ENCODE data around the gene ALOX15B. TPM values are rescaled to one million over a fixed set of nuclear protein-coding genes. Genes with fewer than 3 reads are reported as not detected.
A peak's percentile ranks its signal among the peaks of the same experiment; 100 is the strongest.
"Not testable (repeated sequence)": the region's sequence is repeated elsewhere in the genome, so short reads cannot be mapped to it uniquely, and the experiment has no call there.

ALOX15B gene
- total RNA-seq, 2 donors from 2014 or later, result 0.14 TPM

GRCh38 chr17:8018436-8018835 is 20.4 kb upstream of the ALOX15B start:
- ATAC-seq (replicated peaks in 1 of 2) (no peak), DNase-seq (no peak)
- Mint-ChIP-seq H3K4me1 (ENCODE audit: low read depth) (peaks cover 28% of the 10 kb centered on the region), H3K27ac (peak overlapping the region; percentile 2), H3K4me3 (no peak overlapping the region), H3K9me3 (no peaks in the 10 kb centered on the region), H3K36me3 (ENCODE audit: insufficient read depth in 2 of 2) (no peaks in the 10 kb centered on the region), H3K27me3 (ENCODE audit: low read depth) (peaks cover 8% of the 10 kb centered on the region)

DNA sequence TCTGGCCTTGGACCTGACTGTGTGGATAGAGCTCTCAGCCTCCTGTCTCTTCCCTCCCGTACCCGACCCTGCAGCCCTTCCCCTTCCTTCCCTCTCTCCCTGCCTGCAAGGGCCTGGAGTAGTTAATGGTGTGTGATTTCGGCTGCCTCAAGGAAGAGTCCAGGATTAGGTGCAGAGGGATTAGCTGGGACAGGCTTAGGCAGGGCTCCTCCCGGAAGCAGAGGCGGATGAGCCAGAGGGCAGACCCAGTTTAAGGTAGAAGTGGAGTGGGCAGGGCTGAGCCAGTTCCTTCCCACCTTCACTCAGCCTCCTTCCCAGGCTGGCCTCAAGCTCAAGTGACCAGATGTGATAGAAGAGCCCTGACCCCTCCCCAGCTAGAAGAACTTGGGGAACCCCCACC is 19.7 kb upstream of the ALOX15B start:
- peaks cover 8% of the 10 kb centered on the region for H3K27me3 Mint-ChIP-seq (ENCODE audit: low read depth)
- no peak for DNase-seq
- H3K9me3 Mint-ChIP-seq, result no peaks in the 10 kb centered on the region
- peaks cover 28% of the 10 kb centered on the region for H3K4me1 Mint-ChIP-seq (ENCODE audit: low read depth)
- no peak for ATAC-seq (replicated peaks in 1 of 2)
- no peak overlapping the region for H3K4me3 Mint-ChIP-seq
- H3K27ac Mint-ChIP-seq, result no peak overlapping the region
- no peaks in the 10 kb centered on the region for H3K36me3 Mint-ChIP-seq (ENCODE audit: insufficient read depth in 2 of 2)

GRCh38 chr17:8019665-8020650 is 18.9 kb upstream of the ALOX15B start:
- Mint-ChIP-seq H3K4me1 (ENCODE audit: low read depth) (peaks cover 28% of the 10 kb centered on the region), H3K36me3 (ENCODE audit: insufficient read depth in 2 of 2) (no peaks in the 10 kb centered on the region), H3K27me3 (ENCODE audit: low read depth) (peaks cover 8% of the 10 kb centered on the region), H3K27ac (peak overlapping the region; percentile 67), H3K9me3 (no peaks in the 10 kb centered on the region), H3K4me3 (peak overlapping the region in 1 of 2 donors; percentile 48)
- peak; percentile 40 to 48 for DNase-seq
- ATAC-seq (replicated peaks in 1 of 2), result peak; percentile 59 to 67

DNA sequence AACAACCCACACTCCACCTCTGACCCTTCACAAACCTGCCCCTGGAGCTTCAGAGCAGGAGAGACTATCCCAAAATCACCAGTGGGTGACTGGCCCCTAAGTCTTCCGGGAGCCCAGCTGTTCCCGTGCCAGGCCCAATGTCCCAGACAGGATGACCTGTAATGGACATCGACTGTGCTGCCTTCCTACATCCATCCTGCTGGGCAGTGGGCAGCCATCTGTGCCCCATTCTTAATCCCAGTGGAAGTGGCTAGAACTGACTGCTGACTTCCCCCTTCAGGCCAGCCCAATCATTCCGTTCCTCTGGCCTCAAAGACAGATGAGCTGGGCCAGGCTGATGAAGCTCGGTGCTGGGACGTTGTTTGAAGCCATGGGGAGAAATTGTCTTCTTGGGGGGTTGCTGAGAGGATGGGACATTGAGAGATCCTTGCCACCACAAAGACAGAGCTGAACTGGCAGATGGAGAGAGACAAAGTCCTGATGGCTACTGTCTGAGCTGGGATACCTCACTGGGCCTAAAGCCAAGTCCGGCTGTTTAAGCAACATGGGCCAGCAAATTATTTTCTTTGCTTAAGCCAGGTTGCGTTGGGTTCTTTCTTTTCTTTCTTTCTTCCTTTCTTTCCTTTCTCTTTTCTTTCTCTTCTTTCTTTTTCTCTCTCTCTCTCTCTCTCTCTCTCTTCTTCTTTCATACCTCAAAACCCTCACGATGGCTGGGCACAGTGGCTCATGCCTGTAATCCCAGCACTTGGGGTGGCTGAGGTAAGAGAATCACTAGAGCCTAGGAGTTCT is 17.9 kb upstream of the ALOX15B start:
- Mint-ChIP-seq H3K4me1 (ENCODE audit: low read depth) (peaks cover 28% of the 10 kb centered on the region), H3K4me3 (no peak overlapping the region), H3K27me3 (ENCODE audit: low read depth) (peaks cover 8% of the 10 kb centered on the region), H3K36me3 (ENCODE audit: insufficient read depth in 2 of 2) (no peaks in the 10 kb centered on the region), H3K27ac (peak overlapping the region; percentile 29), H3K9me3 (no peaks in the 10 kb centered on the region)
- DNase-seq (no peak), ATAC-seq (replicated peaks in 1 of 2) (no peak)

- ATAC-seq (replicated peaks in 1 of 2) (no peak), DNase-seq (no peak)
- H3K4me1 Mint-ChIP-seq (ENCODE audit: low read depth), result peaks cover 28% of the 10 kb centered on the region
- H3K27ac Mint-ChIP-seq, result peak overlapping the region; percentile 29
- no peaks in the 10 kb centered on the region for H3K36me3 Mint-ChIP-seq (ENCODE audit: insufficient read depth in 2 of 2)
- H3K4me3 Mint-ChIP-seq, result no peak overlapping the region
- no peaks in the 10 kb centered on the region for H3K9me3 Mint-ChIP-seq
- peaks cover 8% of the 10 kb centered on the region for H3K27me3 Mint-ChIP-seq (ENCODE audit: low read depth)
Measured at GRCh38 chr17:8021565-8022359, 17.1 kb upstream of the ALOX15B start.

DNA sequence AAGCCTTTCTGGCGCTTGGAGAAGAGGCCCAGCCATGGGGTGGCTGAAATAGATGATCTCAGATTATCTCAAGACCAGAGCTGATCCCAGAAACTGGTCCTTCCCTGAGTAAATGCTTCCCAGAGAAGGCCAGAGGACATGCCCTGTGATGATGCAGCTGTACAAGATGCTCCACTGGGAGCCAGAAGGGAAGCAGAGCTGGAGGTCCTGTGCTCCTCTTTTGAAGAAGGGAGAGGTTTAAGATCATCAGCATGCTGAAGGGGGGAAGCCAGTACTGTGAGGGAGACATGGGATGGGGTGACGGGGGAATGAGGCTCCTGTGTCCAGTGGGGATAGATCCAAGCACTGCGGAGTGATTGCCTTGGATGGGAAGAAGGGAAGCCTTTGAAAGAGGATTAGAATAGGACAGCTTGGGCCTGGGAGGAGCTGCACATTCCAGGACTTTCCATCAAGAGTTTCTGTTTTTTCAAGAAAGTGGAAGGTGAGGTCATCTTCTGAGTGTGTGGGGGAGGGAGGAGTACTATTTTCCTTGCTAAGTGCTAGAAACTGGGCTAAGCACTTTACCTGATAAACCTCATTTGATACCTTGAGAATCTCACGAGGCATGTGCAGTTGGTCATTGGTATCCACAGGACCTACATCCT is 16.4 kb upstream of the ALOX15B start:
- no peaks in the 10 kb centered on the region for H3K9me3 Mint-ChIP-seq

GRCh38 chr17:8024161-8024560 is 14.7 kb upstream of the ALOX15B start:
- peaks cover 13% of the 10 kb centered on the region for H3K4me1 Mint-ChIP-seq (ENCODE audit: low read depth)
- ATAC-seq (replicated peaks in 1 of 2); DNase-seq; H3K4me3 Mint-ChIP-seq; H3K36me3 Mint-ChIP-seq (ENCODE audit: insufficient read depth in 2 of 2); H3K9me3 Mint-ChIP-seq; H3K27ac Mint-ChIP-seq: not testable (repeated sequence)
- H3K27me3 Mint-ChIP-seq (ENCODE audit: low read depth), result peaks cover 30% of the 10 kb centered on the region

More for the DNA sequence above, 16.4 kb upstream of the ALOX15B start:
- Mint-ChIP-seq H3K4me3 (no peak overlapping the region), H3K27me3 (ENCODE audit: low read depth) (peaks cover 16% of the 10 kb centered on the region), H3K4me1 (ENCODE audit: low read depth) (peaks cover 21% of the 10 kb centered on the region), H3K36me3 (ENCODE audit: insufficient read depth in 2 of 2) (no peaks in the 10 kb centered on the region), H3K27ac (no peak overlapping the region)
- no peak for DNase-seq
- ATAC-seq (replicated peaks in 1 of 2), result no peak

- H3K27me3 Mint-ChIP-seq (ENCODE audit: low read depth), result peaks cover 29% of the 10 kb centered on the region
- H3K9me3 Mint-ChIP-seq, result no peaks in the 10 kb centered on the region
- peaks cover 5% of the 10 kb centered on the region for H3K4me1 Mint-ChIP-seq (ENCODE audit: low read depth)
- DNase-seq (no peak), ATAC-seq (replicated peaks in 1 of 2) (no peak)
- no peak overlapping the region for H3K27ac Mint-ChIP-seq
- no peak overlapping the region for H3K4me3 Mint-ChIP-seq
- H3K36me3 Mint-ChIP-seq (ENCODE audit: insufficient read depth in 2 of 2), result no peaks in the 10 kb centered on the region
Measured at GRCh38 chr17:8025176-8025911, 13.5 kb upstream of the ALOX15B start.

DNA sequence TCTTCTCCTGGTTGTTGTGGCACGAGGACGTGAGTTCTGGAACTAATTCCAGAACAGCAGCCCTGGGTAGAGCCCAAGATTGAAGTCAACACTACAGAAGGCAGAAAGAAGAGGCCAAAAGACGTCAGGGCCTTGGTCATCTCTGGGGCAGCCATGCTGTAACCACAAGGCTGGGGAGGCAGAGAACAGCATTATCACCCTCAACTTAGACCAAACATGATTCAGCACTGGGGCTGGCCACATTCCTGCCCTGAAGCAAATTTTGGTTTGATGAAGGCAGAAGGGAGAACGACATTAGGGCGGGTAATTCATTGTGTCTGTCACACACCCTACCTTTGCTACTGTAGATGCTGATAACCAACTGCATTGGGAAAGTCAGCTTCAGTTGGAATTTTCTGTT is 9.7 kb upstream of the ALOX15B start:
- DNase-seq (no peak), ATAC-seq (replicated peaks in 1 of 2) (no peak)
- H3K27me3 Mint-ChIP-seq (ENCODE audit: low read depth), result peaks cover 29% of the 10 kb centered on the region

DNA sequence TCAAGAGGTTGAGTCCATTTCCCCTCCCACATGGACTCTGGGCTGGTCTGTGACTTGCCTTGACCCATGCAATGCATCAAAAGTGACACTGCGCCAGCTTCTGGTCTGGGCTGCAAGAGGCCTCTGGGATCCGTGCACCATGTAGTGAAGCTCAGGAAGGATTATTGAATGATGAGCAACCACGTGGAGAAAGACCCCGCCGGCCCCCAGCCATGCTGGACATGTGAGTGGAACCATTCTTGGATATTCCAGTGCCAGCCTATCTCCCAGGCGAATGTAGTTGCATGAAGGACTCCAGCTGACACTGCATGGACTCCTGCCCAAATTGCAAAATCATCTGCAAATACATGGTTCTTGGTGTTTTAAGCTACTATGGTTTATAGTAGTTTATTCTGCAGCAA is 7.6 kb upstream of the ALOX15B start:
- Mint-ChIP-seq H3K27ac (no peak overlapping the region), H3K4me3 (no peak overlapping the region), H3K4me1 (ENCODE audit: low read depth) (no peaks in the 10 kb centered on the region), H3K36me3 (ENCODE audit: insufficient read depth in 2 of 2) (no peaks in the 10 kb centered on the region), H3K27me3 (ENCODE audit: low read depth) (peaks cover 29% of the 10 kb centered on the region), H3K9me3 (no peaks in the 10 kb centered on the region)
- ATAC-seq (replicated peaks in 1 of 2) (no peak), DNase-seq (no peak)

More for the DNA sequence above, 9.7 kb upstream of the ALOX15B start:
- Mint-ChIP-seq H3K36me3 (ENCODE audit: insufficient read depth in 2 of 2) (no peaks in the 10 kb centered on the region), H3K4me1 (ENCODE audit: low read depth) (no peaks in the 10 kb centered on the region), H3K4me3 (no peak overlapping the region), H3K9me3 (no peaks in the 10 kb centered on the region), H3K27ac (no peak overlapping the region)

DNA sequence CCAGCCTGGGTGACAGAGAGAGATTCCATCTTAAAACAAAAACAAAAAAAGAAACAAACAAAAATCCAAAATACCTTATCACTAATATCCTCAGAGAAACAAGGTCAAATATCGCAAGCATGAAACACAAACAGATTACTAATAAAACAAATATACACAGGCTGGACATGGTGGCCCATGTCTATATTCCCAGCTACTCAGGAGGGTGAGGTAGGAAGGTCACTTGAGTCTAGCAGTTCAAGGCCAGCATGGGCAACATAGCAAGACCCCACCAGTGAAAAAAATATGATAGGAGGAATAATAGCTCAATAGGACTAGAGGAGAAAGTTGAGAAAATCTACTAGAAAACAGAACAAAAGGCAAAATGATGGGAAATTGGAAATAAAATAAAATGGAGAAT is 6.9 kb upstream of the ALOX15B start:
- Mint-ChIP-seq H3K4me3 (no peak overlapping the region), H3K27ac (no peak overlapping the region), H3K27me3 (ENCODE audit: low read depth) (peaks cover 27% of the 10 kb centered on the region), H3K9me3 (no peaks in the 10 kb centered on the region), H3K36me3 (ENCODE audit: insufficient read depth in 2 of 2) (no peaks in the 10 kb centered on the region), H3K4me1 (ENCODE audit: low read depth) (no peaks in the 10 kb centered on the region)
- DNase-seq, result no peak
- no peak for ATAC-seq (replicated peaks in 1 of 2)

GRCh38 chr17:8032442-8032841 is 6.4 kb upstream of the ALOX15B start:
- no peak overlapping the region for H3K4me3 Mint-ChIP-seq
- H3K4me1 Mint-ChIP-seq (ENCODE audit: low read depth), result no peaks in the 10 kb centered on the region
- ATAC-seq (replicated peaks in 1 of 2) (no peak), DNase-seq (no peak)
- H3K27ac Mint-ChIP-seq, result no peak overlapping the region
- H3K27me3 Mint-ChIP-seq (ENCODE audit: low read depth), result peaks cover 25% of the 10 kb centered on the region
- H3K36me3 Mint-ChIP-seq (ENCODE audit: insufficient read depth in 2 of 2), result no peaks in the 10 kb centered on the region
- H3K9me3 Mint-ChIP-seq, result no peaks in the 10 kb centered on the region

All from activated T-cell treated with anti-CD3 and anti-CD28 coated beads, Interleukin-2, amount 50 U/mL, for 72 hours (primary cell).